Kidney capillary endothelial cell (primary cell): ENCODE results near the gene HECTD4.
"Not testable (repeated sequence)": the region's sequence is repeated elsewhere in the genome, so short reads cannot be mapped to it uniquely, and the experiment has no call there.

Experiments used
- DNase-seq: peaks from one replicate; pipeline ENCODE4 v3.0.0-alpha.2; 2018; ENCODE audit warnings: low spot score

The HECTD4 gene, protein sequence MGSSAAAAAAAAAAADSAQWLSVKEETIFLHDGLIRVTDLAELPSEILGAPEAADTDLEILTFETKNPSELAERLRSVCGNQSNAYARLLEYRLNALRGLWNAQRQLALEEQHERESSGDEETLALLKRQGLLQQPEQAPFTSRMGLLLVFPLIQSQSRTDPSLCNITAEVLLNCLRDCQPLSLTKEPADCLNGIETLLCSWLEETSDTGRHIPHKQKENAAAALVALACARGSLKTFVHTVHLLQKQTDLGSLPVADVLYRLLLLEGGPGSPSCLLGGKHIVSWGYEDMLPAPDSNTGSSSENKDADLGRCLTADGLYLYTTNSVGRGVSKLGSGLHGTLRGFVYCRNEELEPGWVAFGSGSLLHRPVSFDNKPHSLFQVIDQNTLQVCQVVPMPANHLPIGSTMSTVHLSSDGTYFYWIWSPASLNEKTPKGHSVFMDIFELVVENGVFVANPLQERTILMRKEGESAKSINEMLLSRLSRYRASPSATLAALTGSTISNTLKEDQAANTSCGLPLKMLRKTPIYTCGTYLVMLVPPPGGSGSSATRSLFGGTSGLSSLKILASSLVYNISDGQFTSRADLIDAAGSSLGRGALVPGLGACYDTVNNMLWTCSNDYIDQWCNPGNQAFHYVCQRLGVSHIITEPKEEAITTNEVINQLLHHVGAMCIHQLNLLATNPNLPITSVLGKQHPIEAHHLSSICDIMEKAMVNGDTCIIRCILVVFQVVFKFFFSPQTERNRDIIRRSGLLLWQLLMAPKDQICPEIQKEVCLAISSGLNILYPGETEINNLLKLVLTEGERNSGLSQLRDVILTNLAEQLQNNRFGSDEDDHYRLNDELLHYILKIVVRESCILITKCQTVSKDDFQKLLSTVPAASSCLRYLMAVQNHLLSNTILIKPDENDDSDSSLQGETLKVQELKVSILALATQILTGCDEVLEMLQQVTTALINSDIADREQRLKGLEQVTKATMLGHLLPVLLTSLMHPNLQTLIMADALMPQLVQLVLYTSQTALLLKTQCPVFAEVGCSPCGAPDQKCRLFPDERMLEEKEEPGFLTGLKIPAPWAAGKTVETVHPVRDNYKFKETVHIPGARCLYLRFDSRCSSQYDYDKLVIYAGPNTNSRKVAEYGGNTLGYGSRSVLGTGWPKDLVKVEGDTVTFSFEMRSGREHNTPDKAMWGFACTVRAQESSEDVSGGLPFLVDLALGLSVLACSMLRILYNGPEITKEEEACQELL (N-terminal part only)

GRCh38 chr12:112381883-112382796, at the start of gene HECTD4:
HECTD4 (minus strand) TSS chr12:112382431; CDS start chr12:112382128, 303 bp downstream.
- DNase-seq: peak; percentile 91

GRCh38 chr12:112431965-112432364, 49.7 kb upstream of the HECTD4 start:
- DNase-seq: no peak

DNA sequence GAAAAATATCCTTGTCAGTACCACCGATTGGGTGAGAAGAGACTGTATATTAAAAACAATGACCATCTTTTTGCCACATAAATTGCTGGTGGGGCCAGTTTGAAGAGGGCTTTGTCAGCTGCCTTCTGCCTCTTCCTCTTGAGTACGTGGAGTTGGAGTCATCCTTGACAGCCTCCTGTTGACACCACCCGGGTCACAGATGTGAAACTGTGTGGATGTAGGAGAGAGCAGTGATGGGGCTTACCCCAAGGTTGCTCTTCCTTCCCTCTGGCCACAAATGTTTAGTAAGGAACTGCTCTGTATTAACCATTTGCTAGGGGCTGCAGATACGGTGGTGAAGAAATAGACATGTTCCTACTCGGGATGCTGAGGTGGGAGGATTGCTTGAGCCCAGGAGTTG, 48.7 kb upstream of the HECTD4 start:
- DNase-seq: no peak

- no peak for DNase-seq
Measured at GRCh38 chr12:112427760-112428159, 45.5 kb upstream of the HECTD4 start.

DNA sequence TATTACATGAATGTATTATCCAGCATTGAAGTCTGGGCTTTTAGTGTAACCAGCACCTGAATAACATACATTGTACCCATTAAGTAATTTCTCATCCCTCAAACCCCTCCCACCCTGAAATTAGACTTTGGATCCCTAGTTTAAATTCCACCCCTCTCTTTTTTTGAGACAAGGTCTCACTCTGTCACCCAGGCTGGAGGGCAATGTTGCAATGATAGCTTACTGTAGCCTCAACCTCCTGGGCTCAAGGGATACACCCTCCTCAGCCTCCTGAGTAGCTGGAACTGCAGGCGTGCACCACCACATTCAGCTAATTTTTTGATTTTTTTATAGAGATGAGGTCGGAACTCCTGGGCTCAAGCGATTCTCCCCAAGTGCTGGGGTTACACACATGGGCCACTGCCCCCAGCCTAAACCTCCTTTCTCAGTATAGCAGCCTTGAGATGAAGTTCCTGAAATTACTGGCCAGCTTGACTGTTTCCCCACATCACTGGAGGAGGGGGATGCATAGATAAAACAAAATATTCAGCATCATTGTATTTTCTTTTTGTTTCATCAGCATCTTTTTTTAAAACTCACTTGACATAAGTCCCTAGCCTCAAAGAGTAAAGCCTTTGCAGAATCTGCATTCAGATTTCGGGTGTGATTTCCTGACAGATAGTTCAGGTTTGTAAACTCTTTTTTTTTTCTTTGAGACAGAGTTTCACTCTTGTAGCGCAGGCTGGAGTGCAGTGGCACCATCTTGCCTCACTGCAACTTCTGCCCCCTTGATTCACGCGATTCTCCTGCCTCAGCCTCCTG, 43.6 kb upstream of the HECTD4 start:
- DNase-seq: no peak

GRCh38 chr12:112424126-112424525, 41.9 kb upstream of the HECTD4 start:
- no peak for DNase-seq

DNA sequence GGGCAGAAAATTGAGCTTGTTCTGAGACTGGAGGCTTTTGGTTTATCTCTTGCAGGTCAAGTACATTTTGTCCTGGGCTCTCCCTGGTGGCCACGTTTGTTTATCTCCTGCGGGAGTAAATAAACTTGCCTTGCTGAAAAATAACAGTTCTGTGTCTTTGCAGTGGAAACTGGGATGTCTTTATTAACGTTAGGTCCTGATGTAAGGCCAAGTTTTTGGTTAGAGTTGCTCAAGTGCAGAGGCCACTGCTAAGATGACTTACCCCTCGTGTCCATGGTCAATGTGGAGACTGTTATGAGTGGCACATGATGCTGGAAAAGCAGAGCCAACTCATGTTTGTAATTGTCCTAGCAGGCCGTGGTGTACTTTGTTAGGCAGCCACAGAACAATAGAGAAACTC, 40.3 kb upstream of the HECTD4 start:
- no peak for DNase-seq

DNA sequence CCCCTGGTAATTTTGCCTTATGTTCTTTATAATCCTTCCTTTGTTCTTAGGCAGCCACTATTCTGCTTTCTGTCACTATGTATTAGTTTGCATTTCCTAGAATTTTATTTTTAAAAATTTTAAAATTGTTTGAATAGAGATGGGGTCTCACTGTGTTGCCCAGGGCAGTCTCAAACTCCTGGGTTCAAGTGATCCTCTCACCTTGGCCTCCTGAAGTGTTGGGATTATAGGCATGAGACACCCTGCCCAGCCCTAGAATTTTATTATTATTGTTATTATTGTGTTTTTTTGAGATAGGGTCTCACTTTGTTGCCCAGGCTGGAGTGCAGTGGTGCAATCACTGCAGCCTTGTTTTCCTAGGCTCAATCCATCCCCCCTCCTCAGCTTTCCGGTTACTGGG, 39.1 kb upstream of the HECTD4 start:
- no peak for DNase-seq

- DNase-seq: no peak
Measured at GRCh38 chr12:112420740-112421139, 38.5 kb upstream of the HECTD4 start.

DNA sequence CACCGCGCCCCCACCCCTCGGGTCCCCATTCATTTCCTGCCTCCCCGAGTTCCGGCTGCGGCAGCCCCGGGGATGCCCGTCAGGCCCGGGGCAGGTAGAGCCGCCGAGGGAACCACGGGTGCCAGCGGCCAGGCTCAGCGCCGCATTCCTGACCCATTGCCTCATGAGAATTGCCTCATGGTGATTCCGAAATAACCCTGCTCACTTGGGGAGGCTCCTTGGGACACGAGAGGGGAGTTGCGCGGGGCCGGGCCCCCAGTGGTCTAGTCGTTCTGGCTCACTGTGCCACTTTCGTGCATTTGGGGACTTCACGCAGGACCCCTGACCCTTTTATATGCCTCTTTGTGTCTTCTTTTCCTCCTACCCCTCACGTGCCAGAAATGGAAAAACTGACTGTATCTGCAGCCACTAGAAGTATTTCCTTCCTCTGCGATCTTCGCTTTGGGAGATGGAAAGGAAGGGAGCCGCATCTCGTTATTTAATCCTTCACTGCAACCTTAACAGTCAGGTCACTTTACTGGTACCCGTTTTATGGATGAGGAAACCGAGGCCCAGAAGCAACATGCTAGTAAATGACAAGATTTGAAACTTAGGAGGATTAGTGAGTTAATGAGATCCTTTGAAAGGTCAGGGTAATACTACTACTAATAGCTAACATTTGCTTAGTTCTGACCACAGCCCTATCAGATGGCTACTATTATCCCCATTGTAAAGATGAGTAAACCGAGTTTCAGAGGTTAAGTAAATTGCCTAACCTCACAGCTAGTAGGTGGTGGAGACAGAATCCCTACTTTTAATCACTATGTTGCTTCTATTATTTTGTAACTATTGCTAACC, 37.3 kb upstream of the HECTD4 start:
- DNase-seq: peak; percentile 46

- DNase-seq: peak; percentile 76
Measured at GRCh38 chr12:112418608-112419296, 36.5 kb upstream of the HECTD4 start, which contains the start of gene PTPN11. PTPN11 (plus strand) TSS chr12:112418947; CDS start chr12:112419112, 165 bp downstream.

- no peak for DNase-seq
Measured at GRCh38 chr12:112418273-112418607, 36.0 kb upstream of the HECTD4 start.

DNA sequence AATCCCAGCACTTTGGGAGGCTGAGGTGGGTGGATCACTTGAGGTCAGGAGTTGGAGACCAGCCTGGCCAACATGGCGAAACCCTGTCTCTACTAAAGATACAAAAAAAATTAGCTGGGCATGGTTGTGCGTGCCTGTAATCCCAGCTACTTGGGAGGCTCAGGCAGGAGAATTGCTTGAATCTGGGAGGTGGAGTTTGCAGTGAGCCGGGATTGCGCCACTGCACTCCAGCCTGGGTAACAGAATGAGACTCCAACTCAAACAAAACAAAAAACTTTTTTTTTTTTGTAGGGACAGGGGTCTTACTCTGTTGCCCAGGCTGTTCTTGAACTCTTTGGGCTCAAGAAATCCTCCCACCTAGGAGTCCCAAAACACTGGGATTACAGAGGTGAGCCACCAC, 33.2 kb upstream of the HECTD4 start:
- not testable (repeated sequence) for DNase-seq

GRCh38 chr12:112413855-112414625, 31.8 kb upstream of the HECTD4 start:
- no peak for DNase-seq

- DNase-seq: no peak
Measured at GRCh38 chr12:112409906-112410244, 27.6 kb upstream of the HECTD4 start.

GRCh38 chr12:112409064-112409905, 27.1 kb upstream of the HECTD4 start, which contains the start of gene RPL6:
RPL6 (minus strand) TSS chr12:112409605; CDS start chr12:112408656, 949 bp downstream.
- DNase-seq: peak; percentile 86

- peak; percentile 33 for DNase-seq
Measured at GRCh38 chr12:112408621-112409020, 26.4 kb upstream of the HECTD4 start.
